ENCODE measurements around the gene SLC25A6. TPM values are rescaled to one million over a fixed set of nuclear protein-coding genes. Genes with fewer than 3 reads are reported as not detected.
A peak's percentile ranks its signal among the peaks of the same experiment; 100 is the strongest.

SLC25A6 gene
- total and polyA plus RNA-seq, 10 of the 15 experiments (the other 5 are each of a cell fraction or from before 2014, with no cell fraction given): 61.9 to 642 (median 322) TPM

DNA sequence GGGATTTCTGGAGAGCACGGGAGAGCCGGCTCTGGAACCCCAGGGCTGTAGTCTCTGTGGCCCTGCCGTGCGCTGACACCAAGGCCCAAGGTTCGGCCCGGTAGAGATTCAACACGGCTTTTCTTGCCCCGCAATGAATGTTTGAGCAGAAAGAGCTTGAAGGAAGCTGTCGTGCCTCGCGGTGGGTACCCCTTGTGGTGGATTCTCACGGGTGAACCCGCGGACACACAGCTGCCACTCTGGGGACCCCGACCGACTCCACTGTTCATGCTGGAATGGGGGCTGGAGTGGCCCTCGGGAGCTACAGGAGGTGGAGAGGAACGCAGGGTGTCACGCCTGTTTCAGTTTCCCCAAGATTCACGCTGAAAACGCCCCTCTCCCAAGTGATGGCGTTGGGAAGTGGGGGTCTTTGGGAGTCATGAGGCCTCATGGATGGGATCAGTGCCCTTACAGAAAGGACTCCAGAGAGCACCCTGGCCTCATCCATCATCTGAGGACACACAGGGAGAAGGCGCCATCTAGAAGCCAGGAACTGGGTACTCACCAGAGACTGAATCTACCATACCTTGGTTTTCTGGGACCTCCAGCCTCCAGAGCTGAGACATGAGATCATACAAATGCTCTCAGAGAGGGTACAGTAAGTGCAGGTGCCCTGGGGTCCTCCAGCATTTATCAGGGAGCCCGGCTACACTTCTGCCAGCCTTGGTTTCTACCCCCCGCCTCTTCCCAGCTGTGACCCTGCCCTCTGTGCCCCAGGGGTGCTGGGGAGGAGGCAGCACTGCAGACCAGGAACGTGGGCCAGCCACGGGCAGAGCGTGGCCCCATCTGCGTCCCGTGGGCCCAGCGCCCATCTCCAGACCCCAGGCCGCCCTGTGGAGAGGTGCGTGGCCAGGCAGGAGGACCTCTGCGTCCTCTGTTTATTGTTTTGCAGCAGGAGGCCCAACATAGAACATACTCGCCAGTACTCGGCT lies 6.4 kb downstream of the SLC25A6 start:
- intact Hi-C loops (cut with micrococcal nuclease; ENCODE audit: unreplicated experiment) (no loop called here), in situ Hi-C loops (cut with MboI) (no loop called here)
- DNase-seq (ENCODE audit: low read depth, low spot score): no peak
- Histone ChIP-seq H2AFZ (ENCODE audit: control insufficient read depth, low read depth, low read length) (no peak overlapping the region), H4K20me1 (ENCODE audit: control insufficient read depth, insufficient read depth) (peaks cover 12% of the 10 kb centered on the region; the same call in 1 of the 2 replicates), H3K36me3 (ENCODE audit: control insufficient read depth in 2 of 2, insufficient read depth in 2 of 2, low read length in 1 of 2) (peaks cover 43 to 53% of the 10 kb centered on the region in 2 experiments), H3K27me3 (replicated peaks in 1 of 2; ENCODE audit: control insufficient read depth in 2 of 2, insufficient read depth in 2 of 2, low read length in 1 of 2) (no peaks in the 10 kb centered on the region), H3K27ac (ENCODE audit: control insufficient read depth, insufficient read depth) (no peak overlapping the region), H3K4me3 (no peak overlapping the region), H3K9ac (ENCODE audit: control insufficient read depth, insufficient read depth, low read length) (no peak overlapping the region), H3K79me2 (ENCODE audit: control insufficient read depth, insufficient read depth, low read length) (peaks cover 30% of the 10 kb centered on the region), H3K9me3 (replicated peaks; ENCODE audit: control insufficient read depth, insufficient read depth, low read length) (no peaks in the 10 kb centered on the region), H3K4me1 (ENCODE audit: control insufficient read depth, insufficient read depth, low read length) (peaks cover 8% of the 10 kb centered on the region; the same call in 1 of the 2 replicates), H3K4me2 (ENCODE audit: control insufficient read depth, insufficient read depth) (no peak overlapping the region)
- ChIA-PET SMC1A (ENCODE audit: uncharacterized antibody, unreplicated experiment) (no interaction called here), RAD21 (ENCODE audit: unreplicated experiment) (no interaction called here), POLR2A (no interaction called here), CTCF (no interaction called here)
- ATAC-seq: peak; percentile 8
- BruUV-seq (replicated peaks): no TSS peak
- 97% methylated on average over 36 of the region's 36 CpGs for WGBS (ENCODE audit: insufficient coverage, insufficient replicate concordance, low lambda C conversion rate, missing lambda C conversion rate)
- no peak for FAIRE-seq
- TF ChIP-seq CEBPZ (IDR thresholded peaks at IDR 0.05; ENCODE audit: low read depth, low read length) (no peak), MEF2B (IDR thresholded peaks at IDR 0.05; ENCODE audit: partially characterized antibody, poor library complexity, severe bottlenecking) (no peak), NFYA (IDR thresholded peaks at IDR 0.05; ENCODE audit: borderline replicate concordance, low read depth, low read length) (no peak), E2F8 (IDR thresholded peaks at IDR 0.05; ENCODE audit: low read depth, partially characterized antibody) (no peak), BRCA1 (IDR thresholded peaks at IDR 0.05; ENCODE audit: low read depth, low read length) (no peak), MEF2A (IDR thresholded peaks at IDR 0.05; ENCODE audit: insufficient read depth, low read depth, low read length) (no peak), USF2 (IDR thresholded peaks at IDR 0.05; ENCODE audit: borderline replicate concordance, low read depth, low read length) (no peak), RAD21 (IDR thresholded peaks at IDR 0.05; ENCODE audit: insufficient read depth, low read depth, low read length) (no peak), KDM1A (IDR thresholded peaks at IDR 0.05; ENCODE audit: borderline replicate concordance) (no peak), FOXK2 (IDR thresholded peaks at IDR 0.05) (no peak), PML (IDR thresholded peaks at IDR 0.05; ENCODE audit: low read length) (no peak), EP300 (IDR thresholded peaks at IDR 0.05; ENCODE audit: borderline replicate concordance in 1 of 2, control insufficient read depth in 1 of 2, low read depth in 2 of 2, low read length in 2 of 2) (no peak)
- TF ChIP-seq, protein P1, sequence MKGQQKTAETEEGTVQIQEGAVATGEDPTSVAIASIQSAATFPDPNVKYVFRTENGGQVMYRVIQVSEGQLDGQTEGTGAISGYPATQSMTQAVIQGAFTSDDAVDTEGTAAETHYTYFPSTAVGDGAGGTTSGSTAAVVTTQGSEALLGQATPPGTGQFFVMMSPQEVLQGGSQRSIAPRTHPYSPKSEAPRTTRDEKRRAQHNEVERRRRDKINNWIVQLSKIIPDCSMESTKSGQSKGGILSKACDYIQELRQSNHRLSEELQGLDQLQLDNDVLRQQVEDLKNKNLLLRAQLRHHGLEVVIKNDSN (IDR thresholded peaks at IDR 0.05; ENCODE audit: borderline replicate concordance, extremely low read length, insufficient read depth, low read depth, low read length): no peak
